ENCODE measurements around the gene ETV7. TPM values are rescaled to one million over a fixed set of nuclear protein-coding genes. Genes with fewer than 3 reads are reported as not detected.
"Not testable (repeated sequence)": the region's sequence is repeated elsewhere in the genome, so short reads cannot be mapped to it uniquely, and the experiment has no call there.

The ETV7 gene
- total RNA-seq, 6 experiments from 2014 or later, result 0.19 to 4.6 (median 0.55) TPM; not detected in 1

DNA sequence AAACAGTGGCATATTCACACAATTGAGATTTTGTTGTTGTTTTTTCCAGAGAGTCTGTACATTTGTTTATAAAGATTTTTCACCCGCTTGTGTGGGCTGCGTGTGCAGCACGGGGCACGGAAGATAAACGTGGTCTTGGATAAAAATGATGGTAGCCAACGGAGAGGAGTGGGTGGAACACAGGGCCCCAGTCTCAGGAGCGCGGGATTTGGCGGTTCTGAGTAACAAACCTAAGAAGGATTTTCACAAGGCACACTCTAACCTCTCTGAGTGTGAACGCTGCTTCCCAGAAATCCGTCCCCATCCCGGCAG, 47.2 kb downstream of the ETV7 start:
- intact Hi-C loops (cut with DNase I), result no loop called here
- TF ChIP-seq, protein P1, sequence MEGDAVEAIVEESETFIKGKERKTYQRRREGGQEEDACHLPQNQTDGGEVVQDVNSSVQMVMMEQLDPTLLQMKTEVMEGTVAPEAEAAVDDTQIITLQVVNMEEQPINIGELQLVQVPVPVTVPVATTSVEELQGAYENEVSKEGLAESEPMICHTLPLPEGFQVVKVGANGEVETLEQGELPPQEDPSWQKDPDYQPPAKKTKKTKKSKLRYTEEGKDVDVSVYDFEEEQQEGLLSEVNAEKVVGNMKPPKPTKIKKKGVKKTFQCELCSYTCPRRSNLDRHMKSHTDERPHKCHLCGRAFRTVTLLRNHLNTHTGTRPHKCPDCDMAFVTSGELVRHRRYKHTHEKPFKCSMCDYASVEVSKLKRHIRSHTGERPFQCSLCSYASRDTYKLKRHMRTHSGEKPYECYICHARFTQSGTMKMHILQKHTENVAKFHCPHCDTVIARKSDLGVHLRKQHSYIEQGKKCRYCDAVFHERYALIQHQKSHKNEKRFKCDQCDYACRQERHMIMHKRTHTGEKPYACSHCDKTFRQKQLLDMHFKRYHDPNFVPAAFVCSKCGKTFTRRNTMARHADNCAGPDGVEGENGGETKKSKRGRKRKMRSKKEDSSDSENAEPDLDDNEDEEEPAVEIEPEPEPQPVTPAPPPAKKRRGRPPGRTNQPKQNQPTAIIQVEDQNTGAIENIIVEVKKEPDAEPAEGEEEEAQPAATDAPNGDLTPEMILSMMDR (IDR thresholded peaks at IDR 0.05), result no peak
- TF ChIP-seq POLR2A (IDR thresholded peaks at IDR 0.05), result no peak
- Histone ChIP-seq H3K9me3 (no peaks in the 10 kb centered on the region), H3K4me3 (no peak overlapping the region), H3K27me3 (no peaks in the 10 kb centered on the region), H3K36me3 (no peaks in the 10 kb centered on the region), H3K27ac (no peak overlapping the region), H3K4me1 (peaks cover 0 to 7% (median 3%) of the 10 kb centered on the region in 4 donors)
- no peak for ATAC-seq
- WGBS (ENCODE audit: insufficient coverage, low coverage, low lambda C conversion rate, missing lambda C conversion rate), result 61% methylated on average over 9 of the region's 12 CpGs
- DNase-seq, result no peak

DNA sequence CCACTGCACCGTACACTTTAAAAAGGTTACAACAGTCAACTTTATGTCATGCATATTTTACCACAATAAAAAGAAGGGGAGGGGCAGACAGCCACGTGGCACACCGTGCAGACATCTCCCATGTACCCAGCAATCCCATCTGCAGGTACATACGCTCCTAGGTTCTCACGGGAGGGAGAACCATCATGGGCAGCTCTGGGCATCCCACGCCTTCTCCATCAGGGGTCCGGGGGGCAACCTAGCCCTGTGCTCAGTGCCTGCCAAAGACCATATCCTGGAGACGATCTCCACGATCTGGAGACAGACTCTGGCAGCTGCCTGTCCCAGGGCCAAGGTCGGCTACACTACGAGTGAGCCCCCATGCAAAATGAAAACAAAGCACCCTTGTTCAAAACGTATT, 48.3 kb downstream of the ETV7 start:
- 73% methylated on average over 6 of the region's 12 CpGs for WGBS (ENCODE audit: insufficient coverage, low coverage, low lambda C conversion rate, missing lambda C conversion rate)
- ATAC-seq (no peak), DNase-seq (no peak)
- Histone ChIP-seq H3K27ac (no peak overlapping the region), H3K27me3 (no peaks in the 10 kb centered on the region), H3K9me3 (no peaks in the 10 kb centered on the region), H3K36me3 (no peaks in the 10 kb centered on the region), H3K4me1 (peaks cover 0 to 7% (median 3%) of the 10 kb centered on the region in 4 donors), H3K4me3 (no peak overlapping the region)
- TF ChIP-seq, protein P1 (IDR thresholded peaks at IDR 0.05), result no peak
- no peak for TF ChIP-seq POLR2A (IDR thresholded peaks at IDR 0.05)
- intact Hi-C loops (cut with DNase I), result no loop called here

DNA sequence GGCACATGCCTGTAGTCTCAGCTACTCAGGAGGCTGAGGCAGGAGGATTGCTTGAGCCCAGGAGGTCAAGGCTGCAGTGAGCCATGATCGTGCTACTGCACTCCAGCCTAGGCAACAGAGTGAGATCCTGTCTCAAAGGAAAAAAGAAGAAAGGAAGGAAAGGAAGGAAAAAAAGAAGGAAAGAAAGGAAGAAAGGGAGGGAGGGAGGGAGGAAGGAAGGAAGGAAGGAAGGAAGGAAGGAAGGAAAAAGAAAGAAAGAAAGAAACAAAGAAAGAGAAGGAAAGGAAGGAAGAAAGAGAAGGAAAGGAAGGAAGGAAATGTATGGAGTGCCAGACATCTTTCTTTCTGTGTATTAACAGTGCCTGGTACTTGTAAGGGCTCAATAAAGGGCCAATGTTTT, 49.2 kb downstream of the ETV7 start:
- intact Hi-C loops (cut with DNase I); H3K4me1 ChIP-seq: not testable (repeated sequence)

DNA sequence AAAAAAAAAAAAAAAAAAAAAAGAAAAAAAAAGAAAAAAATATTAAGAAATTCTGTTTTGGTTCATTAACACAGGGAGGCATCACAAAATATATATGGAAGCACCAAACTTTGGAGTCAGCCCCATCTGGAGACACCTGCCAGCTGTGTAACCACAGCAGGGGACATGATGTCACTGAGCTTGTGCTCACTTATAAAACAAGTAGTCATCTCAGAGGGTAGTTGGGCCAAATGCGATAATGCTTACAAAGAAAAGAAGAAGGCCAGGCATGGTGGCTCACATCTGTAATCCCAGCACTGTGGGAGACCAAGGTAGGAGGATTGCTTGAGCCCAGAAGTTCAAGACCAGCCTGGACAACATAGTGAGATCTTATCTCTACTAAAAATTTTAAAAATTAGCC, 49.7 kb downstream of the ETV7 start:
- Histone ChIP-seq H3K27ac (no peak overlapping the region), H3K27me3 (no peaks in the 10 kb centered on the region), H3K4me3 (no peak overlapping the region), H3K9me3 (no peaks in the 10 kb centered on the region), H3K4me1 (peaks cover 0 to 7% (median 3%) of the 10 kb centered on the region in 4 donors), H3K36me3 (no peaks in the 10 kb centered on the region)
- DNase-seq (no peak), ATAC-seq (no peak)
- TF ChIP-seq, protein P1 (IDR thresholded peaks at IDR 0.05), result no peak
- TF ChIP-seq POLR2A (IDR thresholded peaks at IDR 0.05), result no peak
- 88% methylated on average over 1 of the region's 1 CpG for WGBS (ENCODE audit: insufficient coverage, low coverage, low lambda C conversion rate, missing lambda C conversion rate)
- intact Hi-C loops (cut with DNase I), result no loop called here

More for the DNA sequence above, 49.2 kb downstream of the ETV7 start:
- not testable (repeated sequence) for DNase-seq, ATAC-seq, H3K4me3 ChIP-seq, H3K9me3 ChIP-seq, H3K27ac ChIP-seq, H3K27me3 ChIP-seq, H3K36me3 ChIP-seq
- WGBS (ENCODE audit: insufficient coverage, low coverage, low lambda C conversion rate, missing lambda C conversion rate), result 89% methylated on average over 1 of the region's 1 CpG

DNA sequence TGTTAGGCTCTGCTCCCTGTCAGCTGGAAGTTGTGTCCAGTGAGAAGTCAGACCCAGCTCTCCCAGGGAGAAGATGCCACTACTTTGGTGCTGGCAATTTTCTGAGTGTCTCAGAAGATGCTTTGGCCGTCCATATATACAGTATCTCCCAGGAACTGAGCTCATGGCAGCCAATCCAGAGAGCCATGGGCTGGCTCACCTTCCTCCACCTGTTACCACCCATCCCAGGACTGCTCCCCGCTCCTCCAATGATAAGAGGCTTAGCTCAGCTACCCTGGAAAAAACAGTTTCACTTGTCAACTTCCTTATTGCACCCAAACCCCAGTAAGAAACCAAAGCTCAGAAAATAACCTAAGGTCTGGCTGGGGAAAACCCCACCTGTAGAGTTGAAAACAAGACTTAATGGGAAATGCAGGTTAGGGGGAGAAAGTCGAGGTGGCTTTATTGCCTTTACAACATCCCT, 50.7 kb downstream of the ETV7 start, which contains the start of gene BNIP5:
BNIP5 (minus strand) TSS at position 110 of the 463 bp plus-strand sequence. CDS start 6,198 bp downstream, outside the sequence.
- H3K4me1 ChIP-seq, result peaks cover 0 to 7% (median 3%) of the 10 kb centered on the region in 4 donors

More for the DNA sequence above, 50.7 kb downstream of the ETV7 start, which contains the start of gene BNIP5:
- H3K9me3 ChIP-seq, result no peaks in the 10 kb centered on the region
- no peak for DNase-seq
- H3K4me3 ChIP-seq, result no peak within 1 kb of the TSS
- 21% methylated on average over 1 of the region's 3 CpGs for WGBS (ENCODE audit: insufficient coverage, low coverage, low lambda C conversion rate, missing lambda C conversion rate)
- intact Hi-C loops (cut with DNase I), result no loop called here
- no peak for TF ChIP-seq POLR2A (IDR thresholded peaks at IDR 0.05)
- no peak within 1 kb of the TSS for H3K27ac ChIP-seq
- no peak for ATAC-seq
- H3K27me3 ChIP-seq, result no peaks in the 10 kb centered on the region
- no peaks in the 10 kb centered on the region for H3K36me3 ChIP-seq

Data from right lobe of liver (tissue), 6 donors.